ENCODE results near the gene TSPAN7. TPM values are rescaled to one million over a fixed set of nuclear protein-coding genes. Genes with fewer than 3 reads are reported as not detected.

TSPAN7 gene
- total RNA-seq, 4 donors from 2014 or later = 26.9 to 170 (median 134) TPM

- no peak for DNase-seq
- intact Hi-C loops (cut with DNase I; ENCODE audit: low total_unique reads) = no loop called here
- Histone ChIP-seq H3K27ac (no peak overlapping the region), H3K36me3 (no peaks in the 10 kb centered on the region), H3K4me1 (no peaks in the 10 kb centered on the region), H3K9me3 (no peaks in the 10 kb centered on the region), H3K27me3 (no peaks in the 10 kb centered on the region), H3K4me3 (no peak overlapping the region)
- in situ Hi-C loops (cut with MboI; ENCODE audit: low pct_ligation_motif_present in 1 of 4, low pct_unique_long_range_greater_than_20kb in 1 of 4, low sequenced_read_pairs in 3 of 4) = no loop called here
- TF ChIP-seq EP300 (IDR thresholded peaks at IDR 0.05; ENCODE audit: low read depth) (no peak), CTCF (IDR thresholded peaks at IDR 0.05) (no peak), POLR2AphosphoS5 (IDR thresholded peaks at IDR 0.05) (no peak), POLR2A (IDR thresholded peaks at IDR 0.05) (no peak)
- 83 to 91% methylated on average over 5 of the region's 5 CpGs for WGBS, 2 donors (ENCODE audit: low coverage in 1 of 2)
Measured at GRCh38 chrX:38694394-38694793, 133.1 kb downstream of the TSPAN7 start.

DNA sequence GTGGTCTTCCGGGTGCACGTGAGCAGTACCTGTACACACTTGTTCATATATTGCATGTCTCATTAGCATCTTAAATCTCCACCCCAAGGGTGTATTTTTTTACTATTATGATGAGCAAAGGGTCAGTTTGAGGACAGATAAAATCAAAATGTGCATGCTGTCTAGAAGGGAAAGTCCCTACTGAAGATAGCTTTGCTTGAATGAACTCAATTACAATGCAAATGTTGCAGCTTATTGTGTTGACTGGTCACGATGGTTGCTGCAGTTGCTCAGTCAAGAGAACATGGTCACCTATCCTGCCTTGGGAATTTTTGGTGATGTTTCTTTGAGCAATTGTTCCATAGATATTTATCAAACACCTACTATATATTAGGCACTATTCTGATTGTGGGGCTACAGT lies 136.1 kb downstream of the TSPAN7 start:
- Histone ChIP-seq H3K9me3 (no peaks in the 10 kb centered on the region), H3K4me1 (no peaks in the 10 kb centered on the region), H3K27me3 (no peaks in the 10 kb centered on the region), H3K4me3 (no peak overlapping the region), H3K27ac (no peak overlapping the region), H3K36me3 (no peaks in the 10 kb centered on the region)
- DNase-seq = no peak
- 75% methylated on average over 3 of the region's 3 CpGs; no CpG with 5 or more reads in 1 of the 2 donors for WGBS, 2 donors (ENCODE audit: low coverage in 1 of 2)
- intact Hi-C loops (cut with DNase I; ENCODE audit: low total_unique reads) = no loop called here
- in situ Hi-C loops (cut with MboI; ENCODE audit: low pct_ligation_motif_present in 1 of 4, low pct_unique_long_range_greater_than_20kb in 1 of 4, low sequenced_read_pairs in 3 of 4) = no loop called here
- TF ChIP-seq POLR2A (IDR thresholded peaks at IDR 0.05) (no peak), EP300 (IDR thresholded peaks at IDR 0.05; ENCODE audit: low read depth) (no peak), POLR2AphosphoS5 (IDR thresholded peaks at IDR 0.05) (no peak), CTCF (IDR thresholded peaks at IDR 0.05) (no peak)

GRCh38 chrX:38699121-38699520 lies 137.8 kb downstream of the TSPAN7 start:
- no peak for TF ChIP-seq POLR2A (IDR thresholded peaks at IDR 0.05)
- no peak for TF ChIP-seq CTCF (IDR thresholded peaks at IDR 0.05)
- no peak for TF ChIP-seq EP300 (IDR thresholded peaks at IDR 0.05; ENCODE audit: low read depth)
- no peak for TF ChIP-seq POLR2AphosphoS5 (IDR thresholded peaks at IDR 0.05)
- Histone ChIP-seq H3K36me3 (no peaks in the 10 kb centered on the region), H3K27me3 (no peaks in the 10 kb centered on the region), H3K4me1 (no peaks in the 10 kb centered on the region), H3K9me3 (no peaks in the 10 kb centered on the region), H3K4me3 (no peak overlapping the region), H3K27ac (no peak overlapping the region)
- DNase-seq = no peak
- intact Hi-C loops (cut with DNase I; ENCODE audit: low total_unique reads) (no loop called here), in situ Hi-C loops (cut with MboI; ENCODE audit: low pct_ligation_motif_present in 1 of 4, low pct_unique_long_range_greater_than_20kb in 1 of 4, low sequenced_read_pairs in 3 of 4) (no loop called here)
- 61% methylated on average over 3 of the region's 3 CpGs; no CpG with 5 or more reads in 1 of the 2 donors for WGBS, 2 donors (ENCODE audit: low coverage in 1 of 2)

DNA sequence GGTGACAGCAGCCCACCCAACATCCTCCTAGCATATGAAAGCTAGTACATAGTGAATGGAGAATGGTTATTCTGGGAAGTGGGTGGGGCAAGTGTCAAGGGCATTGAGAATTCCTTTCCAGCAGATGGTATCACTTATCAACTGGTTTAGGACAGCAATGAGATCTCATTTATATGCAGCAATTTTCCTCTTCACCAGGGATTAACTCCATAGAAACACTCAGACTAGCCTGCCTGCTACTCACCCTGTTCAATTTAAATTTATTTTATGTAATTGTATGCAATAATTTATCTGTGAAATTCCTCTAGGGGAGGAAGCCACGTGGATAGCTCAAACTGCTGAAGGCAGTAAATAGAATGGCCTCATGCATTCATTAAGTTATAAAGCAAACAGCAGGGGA lies 138.4 kb downstream of the TSPAN7 start:
- no peak for TF ChIP-seq POLR2AphosphoS5 (IDR thresholded peaks at IDR 0.05)
- TF ChIP-seq EP300 (IDR thresholded peaks at IDR 0.05; ENCODE audit: low read depth) = no peak
- TF ChIP-seq POLR2A (IDR thresholded peaks at IDR 0.05) = no peak
- no peak for TF ChIP-seq CTCF (IDR thresholded peaks at IDR 0.05)
- Histone ChIP-seq H3K36me3 (no peaks in the 10 kb centered on the region), H3K27ac (no peak overlapping the region), H3K9me3 (no peaks in the 10 kb centered on the region), H3K4me1 (no peaks in the 10 kb centered on the region), H3K27me3 (no peaks in the 10 kb centered on the region), H3K4me3 (no peak overlapping the region)
- no peak for DNase-seq
- intact Hi-C loops (cut with DNase I; ENCODE audit: low total_unique reads) (no loop called here), in situ Hi-C loops (cut with MboI; ENCODE audit: low pct_ligation_motif_present in 1 of 4, low pct_unique_long_range_greater_than_20kb in 1 of 4, low sequenced_read_pairs in 3 of 4) (no loop called here)
- WGBS, 2 donors (ENCODE audit: low coverage in 1 of 2) = 13 to 21% methylated on average over 1 of the region's 1 CpG
